Measurements from ENCODE around the gene FAM83G.

DNA sequence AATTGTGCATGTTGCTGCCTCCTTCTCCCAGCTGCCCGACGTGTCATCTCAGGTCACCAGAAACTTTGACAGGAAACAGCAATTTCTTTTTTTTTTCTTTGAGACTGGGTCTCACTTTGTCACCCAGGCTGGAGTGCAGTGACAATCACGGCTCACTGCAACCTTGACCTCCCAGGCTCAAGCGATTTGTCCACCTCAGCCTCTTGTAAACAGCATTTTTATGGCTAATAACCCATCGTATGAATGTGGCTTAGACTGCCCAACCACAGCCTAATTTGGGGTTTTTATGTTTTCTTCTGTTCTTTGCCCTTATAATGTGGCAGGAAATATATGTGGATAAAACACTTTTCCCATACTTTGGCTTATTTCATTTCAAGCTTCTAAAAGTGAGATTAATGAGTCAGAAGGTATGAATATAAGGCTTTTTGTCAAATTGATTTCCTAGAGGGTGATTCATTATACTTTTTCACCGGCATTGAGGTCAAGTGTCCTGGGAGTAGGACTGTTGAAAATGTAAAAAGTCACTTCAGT is 83.6 kb downstream of the FAM83G start:
- TF ChIP-seq, protein P1, sequence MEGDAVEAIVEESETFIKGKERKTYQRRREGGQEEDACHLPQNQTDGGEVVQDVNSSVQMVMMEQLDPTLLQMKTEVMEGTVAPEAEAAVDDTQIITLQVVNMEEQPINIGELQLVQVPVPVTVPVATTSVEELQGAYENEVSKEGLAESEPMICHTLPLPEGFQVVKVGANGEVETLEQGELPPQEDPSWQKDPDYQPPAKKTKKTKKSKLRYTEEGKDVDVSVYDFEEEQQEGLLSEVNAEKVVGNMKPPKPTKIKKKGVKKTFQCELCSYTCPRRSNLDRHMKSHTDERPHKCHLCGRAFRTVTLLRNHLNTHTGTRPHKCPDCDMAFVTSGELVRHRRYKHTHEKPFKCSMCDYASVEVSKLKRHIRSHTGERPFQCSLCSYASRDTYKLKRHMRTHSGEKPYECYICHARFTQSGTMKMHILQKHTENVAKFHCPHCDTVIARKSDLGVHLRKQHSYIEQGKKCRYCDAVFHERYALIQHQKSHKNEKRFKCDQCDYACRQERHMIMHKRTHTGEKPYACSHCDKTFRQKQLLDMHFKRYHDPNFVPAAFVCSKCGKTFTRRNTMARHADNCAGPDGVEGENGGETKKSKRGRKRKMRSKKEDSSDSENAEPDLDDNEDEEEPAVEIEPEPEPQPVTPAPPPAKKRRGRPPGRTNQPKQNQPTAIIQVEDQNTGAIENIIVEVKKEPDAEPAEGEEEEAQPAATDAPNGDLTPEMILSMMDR (conservative IDR thresholded peaks at IDR 0.05 in 1 of 2, IDR thresholded peaks at IDR 0.05 in 1 of 2; ENCODE audit: extremely low read depth in 1 of 2, insufficient read depth in 1 of 2, low read depth in 1 of 2, low read length in 2 of 2): no peak
- no peak for TF ChIP-seq EZH2 (IDR thresholded peaks at IDR 0.05; ENCODE audit: borderline replicate concordance, low read length)

All from mammary epithelial cell (primary cell).